GM10847 (cell line): ENCODE measurements around the gene SHLD1.

Experiments used
- POLR2A ChIP-seq: IDR thresholded peaks from 2 replicates; pipeline ENCODE4 v1.6.1; 2011; ENCODE audit not compliant: insufficient read length; ENCODE audit errors: extremely low read depth

The SHLD1 gene

GRCh38 chr20:5793916-5794315 is 43.7 kb downstream of the SHLD1 start:
- TF ChIP-seq POLR2A, result no peak

- TF ChIP-seq POLR2A, result no peak
Observed at GRCh38 chr20:5796331-5797040, 46.3 kb downstream of the SHLD1 start.

DNA sequence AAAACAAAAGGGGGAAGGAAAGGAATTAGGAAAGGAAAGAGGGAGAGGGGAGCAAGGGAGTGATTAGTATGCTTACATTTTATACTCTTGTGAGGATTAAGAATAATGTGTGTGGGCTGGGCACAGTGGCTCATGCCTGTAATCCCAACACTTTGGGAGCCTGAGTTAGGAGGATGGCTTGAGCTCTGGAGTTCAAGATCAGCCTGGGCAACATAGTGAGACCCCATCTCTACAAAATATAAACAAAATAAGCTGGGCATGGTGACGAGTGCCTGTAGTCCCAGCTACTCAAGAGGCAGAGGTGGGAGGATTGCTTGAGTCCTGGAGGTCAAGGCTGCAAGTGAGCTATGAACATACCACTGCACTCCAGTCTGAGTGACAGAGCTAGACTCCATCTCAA is 47.0 kb downstream of the SHLD1 start:
- TF ChIP-seq POLR2A, result no peak

GRCh38 chr20:5797843-5798462 is 47.8 kb downstream of the SHLD1 start:
- TF ChIP-seq POLR2A, result no peak

GRCh38 chr20:5806457-5807263 is 56.5 kb downstream of the SHLD1 start:
- TF ChIP-seq POLR2A, result no peak

DNA sequence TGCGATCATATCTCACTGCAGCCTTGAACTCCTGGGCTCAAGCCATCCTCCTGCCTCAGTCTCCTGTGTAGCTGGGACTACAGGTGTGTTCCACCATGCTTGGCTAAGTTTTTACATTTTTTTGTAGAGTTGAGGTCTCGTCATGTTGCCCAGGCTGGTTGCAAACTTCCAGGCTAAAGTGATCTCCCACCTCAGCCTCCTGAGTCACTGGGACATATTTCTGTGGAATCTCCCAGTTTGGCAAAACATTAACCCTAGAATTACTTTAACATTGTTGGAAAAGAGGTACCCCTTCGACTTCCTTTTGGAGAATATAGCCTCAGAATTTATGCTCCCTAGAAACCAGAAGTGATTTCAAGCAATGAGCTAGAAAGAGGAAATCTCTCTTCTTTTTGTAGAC is 57.2 kb downstream of the SHLD1 start:
- no peak for TF ChIP-seq POLR2A

- no peak for TF ChIP-seq POLR2A
Observed at GRCh38 chr20:5808901-5809300, 58.7 kb downstream of the SHLD1 start.

DNA sequence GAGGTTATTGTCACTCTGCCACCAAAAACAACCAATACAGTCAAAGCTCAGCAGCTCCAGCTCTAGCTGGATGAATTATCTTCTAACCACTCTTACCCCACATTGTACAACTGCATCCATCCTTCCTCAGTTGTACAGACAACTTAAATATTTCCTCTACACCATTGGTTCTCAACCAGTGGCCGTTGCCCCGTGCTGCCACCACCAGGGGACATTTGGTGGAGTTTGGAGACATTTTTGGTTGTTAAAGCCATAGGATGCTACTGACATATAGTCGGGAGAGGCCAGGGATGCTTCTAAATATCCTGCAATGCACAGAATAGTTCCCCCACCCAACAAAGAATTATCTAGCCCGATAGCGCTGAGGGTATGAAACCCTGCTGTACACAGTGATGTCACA is 59.3 kb downstream of the SHLD1 start:
- TF ChIP-seq POLR2A, result no peak

DNA sequence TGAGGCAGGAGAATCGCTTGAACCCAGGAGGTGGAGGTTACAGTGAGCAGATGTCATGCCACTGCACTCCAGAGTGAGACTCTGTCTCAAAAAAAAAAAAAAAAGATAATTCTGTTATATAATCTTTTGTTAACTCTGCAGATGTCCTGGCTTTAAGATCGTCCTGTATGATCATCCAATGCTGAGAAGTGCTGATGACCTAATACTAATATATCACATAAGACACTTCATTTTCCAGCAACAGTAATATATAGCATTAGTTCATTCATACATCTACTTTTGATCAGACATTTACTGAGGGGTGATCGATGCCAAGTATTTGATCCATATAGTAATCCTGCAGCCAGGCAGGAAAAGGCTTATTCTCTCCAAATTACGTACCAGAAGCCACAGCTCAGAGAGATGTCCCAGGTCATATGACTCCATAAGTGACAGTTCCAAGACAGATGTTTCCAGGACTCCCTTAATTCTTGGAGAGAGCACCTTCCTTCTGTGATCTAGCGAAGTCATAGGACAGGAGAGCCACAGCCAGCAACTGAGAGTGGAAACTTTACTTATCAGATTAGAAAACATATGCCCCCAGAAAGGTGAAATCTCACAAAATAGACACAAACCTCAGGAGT is 60.7 kb downstream of the SHLD1 start:
- no peak for TF ChIP-seq POLR2A

GRCh38 chr20:5811746-5812145 is 61.5 kb downstream of the SHLD1 start:
- TF ChIP-seq POLR2A, result no peak

DNA sequence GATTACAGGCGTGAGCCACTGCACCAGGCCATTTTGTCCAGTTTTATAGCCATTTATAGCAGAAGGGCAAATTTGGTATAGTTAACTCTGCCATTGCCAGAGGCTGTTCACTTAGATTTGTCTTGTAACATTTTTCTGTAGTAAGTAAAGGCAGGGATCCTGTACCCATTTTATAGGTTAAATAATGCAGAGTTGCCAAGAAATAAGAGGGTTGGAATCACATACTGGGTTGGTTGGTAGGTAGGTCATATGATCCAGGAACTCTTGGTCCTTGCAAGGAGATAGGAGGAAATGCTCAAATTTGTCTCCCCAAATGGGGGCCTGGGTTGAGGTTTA is 68.1 kb downstream of the SHLD1 start:
- no peak for TF ChIP-seq POLR2A

GRCh38 chr20:5820738-5821137 is 70.5 kb downstream of the SHLD1 start:
- TF ChIP-seq POLR2A, result no peak

DNA sequence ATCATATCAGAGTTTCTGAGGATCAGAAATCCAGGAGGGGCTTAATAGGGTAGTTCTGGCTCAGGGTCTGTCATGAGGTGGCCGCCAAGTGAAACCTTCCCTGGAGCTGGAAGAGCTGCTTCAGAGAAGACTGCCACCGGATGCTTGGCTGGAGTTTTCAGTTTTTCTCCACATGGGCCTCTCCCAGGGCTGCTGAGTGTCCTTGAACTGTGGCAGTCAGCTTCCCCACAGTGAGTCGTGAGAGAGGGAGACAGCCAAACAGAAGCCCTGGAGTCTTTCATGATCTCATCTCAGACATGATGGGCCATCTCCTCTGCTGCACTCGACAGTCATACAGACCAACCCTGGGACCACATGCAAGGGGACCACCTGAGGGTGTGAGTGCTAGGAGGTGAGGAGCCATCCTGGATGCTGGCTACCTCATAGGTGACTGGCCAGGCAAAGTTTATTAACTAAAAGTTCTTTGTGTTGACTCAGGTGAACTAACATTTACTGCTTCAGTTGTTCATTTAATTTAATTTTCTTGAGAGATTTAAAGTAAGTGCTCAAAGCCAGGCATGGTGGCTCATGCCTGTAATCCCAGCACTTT is 71.5 kb downstream of the SHLD1 start:
- no peak for TF ChIP-seq POLR2A

DNA sequence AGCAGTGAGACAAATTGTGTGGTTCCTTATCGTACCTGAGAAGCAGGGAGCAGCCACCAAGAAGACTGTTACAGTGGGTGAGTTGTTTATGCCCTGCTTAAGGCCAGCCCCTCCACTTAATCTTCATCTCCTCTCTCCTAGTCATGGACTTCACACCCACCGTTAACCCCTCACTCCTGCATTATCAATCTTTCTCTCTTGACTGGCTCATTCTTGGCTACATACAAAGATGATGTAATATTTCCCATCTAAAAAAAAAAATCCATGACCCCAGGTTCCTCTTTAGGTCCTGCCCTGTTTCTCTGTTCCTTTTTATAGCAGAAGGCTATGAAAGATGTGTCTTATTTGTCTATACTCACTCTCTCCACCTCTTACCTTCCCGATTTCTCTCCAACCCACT is 72.4 kb downstream of the SHLD1 start:
- TF ChIP-seq POLR2A, result no peak

- TF ChIP-seq POLR2A, result no peak
Observed at GRCh38 chr20:5825130-5825719, 75.0 kb downstream of the SHLD1 start.
